GM23248 (cell line): ENCODE data around the gene MOV10L1. TPM values are rescaled to one million over a fixed set of nuclear protein-coding genes. Genes with fewer than 3 reads are reported as not detected.

Experiments used
- DNase-seq: peaks from one replicate; pipeline ENCODE4 v3.0.0-alpha.2; 2015
- H2AFZ ChIP-seq: fragments of 200-600 bp; sonication (generic); 2 replicates; pipeline ENCODE4 v1.6.1; 2016; ENCODE audit warnings: antibody characterized with exemption
- H3F3A ChIP-seq: fragments of 200-600 bp; sonication (generic); 2 replicates; pipeline ENCODE4 v1.6.1; 2016; ENCODE audit warnings: mild to moderate bottlenecking, antibody characterized with exemption, mixed run types; ENCODE audit not compliant: insufficient read depth
- H3K27ac ChIP-seq: fragments of 200-600 bp; sonication (generic); 2 replicates; pipeline ENCODE4 v1.5.1; 2016; ENCODE audit warnings: mild to moderate bottlenecking
- H3K27me3 ChIP-seq: fragments of 200-600 bp; sonication (generic); replicated peaks from 2 replicates; pipeline ENCODE4 v1.6.1; 2016; ENCODE audit warnings: mild to moderate bottlenecking; ENCODE audit not compliant: insufficient read depth
- H3K36me3 ChIP-seq: fragments of 200-600 bp; sonication (generic); 2 replicates; pipeline ENCODE4 v1.6.1; 2016; ENCODE audit warnings: low read depth, mild to moderate bottlenecking
- H3K4me1 ChIP-seq: fragments of 200-600 bp; sonication (generic); 2 replicates; pipeline ENCODE4 v1.6.1; 2016; ENCODE audit warnings: mild to moderate bottlenecking; ENCODE audit not compliant: insufficient read depth
- H3K4me2 ChIP-seq: fragments of 200-600 bp; sonication (generic); one replicate; pipeline ENCODE4 v1.6.1; 2016; ENCODE audit warnings: mild to moderate bottlenecking; ENCODE audit not compliant: unreplicated experiment
- H3K4me3 ChIP-seq: fragments of 200-600 bp; sonication (generic); 2 replicates; pipeline ENCODE4 v1.5.1; 2016; ENCODE audit warnings: mild to moderate bottlenecking
- H3K79me2 ChIP-seq: fragments of 200-600 bp; sonication (generic); 2 replicates; pipeline ENCODE4 v1.6.1; 2016; ENCODE audit warnings: mild to moderate bottlenecking; ENCODE audit not compliant: insufficient read depth
- H3K9ac ChIP-seq: fragments of 200-600 bp; sonication (generic); 2 replicates; pipeline ENCODE4 v1.6.1; 2016; ENCODE audit warnings: mild to moderate bottlenecking
- H3K9me2 ChIP-seq: fragments of 200-600 bp; sonication (generic); 2 replicates; pipeline ENCODE4 v1.6.1; 2016; ENCODE audit warnings: mixed run types, mild to moderate bottlenecking, moderate library complexity; ENCODE audit not compliant: insufficient read depth
- H3K9me3 ChIP-seq: fragments of 200-600 bp; sonication (generic); one replicate; pipeline ENCODE4 v1.6.1; 2017; ENCODE audit warnings: low read depth
- H4K20me1 ChIP-seq: fragments of 200-600 bp; sonication (generic); 2 replicates; pipeline ENCODE4 v1.6.0; 2016; ENCODE audit not compliant: insufficient read depth
- EZH2 ChIP-seq: fragments of 200-600 bp; sonication (generic); IDR thresholded peaks from 2 replicates; pipeline ENCODE4 v1.6.1; 2018; ENCODE audit warnings: antibody characterized with exemption, mild to moderate bottlenecking; ENCODE audit not compliant: insufficient read depth, poor library complexity, severe bottlenecking
- EZH2phosphoT487 ChIP-seq: fragments of 200-600 bp; sonication (generic); IDR thresholded peaks from 2 replicates; pipeline ENCODE4 v1.6.1; 2018; ENCODE audit warnings: antibody characterized with exemption, moderate library complexity, mild to moderate bottlenecking, low read depth; ENCODE audit not compliant: insufficient read depth
- WGBS, 2 experiments: methylation state at CpG; one replicate each; pipeline ENCODE4 v1.1.6; 2015 to 2017; ENCODE audit warnings: low lambda C conversion rate in 2 of 2, low coverage in 1 of 2; ENCODE audit errors: missing lambda C conversion rate in 2 of 2; 5-methylcytosine and 5-hydroxymethylcytosine counted together
- in situ Hi-C: fragments of 300-500 bp; cut with MboI; formaldehyde crosslinking; loops from 2 replicates; pipeline ENCODE4 v1.15.0; 2020
- polyA plus RNA-seq: library from polyadenylated mRNA; unstranded; fragments of >200 nt; fragmentation: Nextera tagmentation; extraction: Ambion mirVana; gene quantifications from 2 replicates; pipeline ENCODE4 v1.2.1, GENCODE V29; 2016
- total RNA-seq: library from RNA; depleted of rRNA; stranded (reverse); fragments of >200 nt; shearing (Covaris generic); gene quantifications from 2 replicates; pipeline ENCODE4 v1.2.3, GENCODE V29; 2014

The MOV10L1 gene
- total and polyA plus RNA-seq, 2 experiments from 2014 or later = not detected

DNA sequence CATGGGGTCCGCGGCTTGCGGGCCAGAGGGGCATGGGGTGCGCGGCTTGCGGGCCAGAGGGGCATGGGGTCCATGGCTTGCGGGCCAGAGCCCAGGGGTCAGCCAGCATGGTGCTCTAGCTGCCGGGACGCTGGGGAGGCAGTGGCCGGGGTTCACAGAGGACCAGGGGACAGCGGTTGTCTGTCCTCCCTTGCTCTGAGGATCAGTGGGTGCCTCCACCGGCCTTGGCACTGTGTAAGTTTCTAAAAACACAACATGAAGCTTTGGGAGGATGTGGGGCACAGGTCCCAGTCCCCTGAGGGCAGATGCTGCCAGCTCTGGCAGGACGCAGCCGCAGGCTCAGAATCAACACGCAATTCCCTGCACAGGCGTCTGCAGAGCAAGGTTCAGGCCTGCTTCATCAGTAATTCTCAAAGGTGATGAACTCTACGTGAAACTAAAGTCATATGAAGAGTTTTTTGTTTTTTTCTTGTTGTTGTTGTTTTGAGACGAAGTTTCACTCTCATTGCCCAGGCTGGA, 7.5 kb upstream of the MOV10L1 start:
- no peak for TF ChIP-seq EZH2phosphoT487
- no peak for TF ChIP-seq EZH2
- Histone ChIP-seq H3K79me2 (no peaks in the 10 kb centered on the region), H3F3A (no peaks in the 10 kb centered on the region), H3K4me1 (no peaks in the 10 kb centered on the region), H3K27ac (no peak overlapping the region), H3K9me3 (no peaks in the 10 kb centered on the region), H4K20me1 (no peaks in the 10 kb centered on the region), H3K27me3 (peaks cover 24% of the 10 kb centered on the region), H3K9me2 (no peaks in the 10 kb centered on the region), H3K36me3 (no peaks in the 10 kb centered on the region), H3K4me3 (no peak overlapping the region), H2AFZ (no peak overlapping the region), H3K4me2 (no peak overlapping the region), H3K9ac (no peak overlapping the region)
- no peak for DNase-seq
- WGBS, 2 experiments = 68 to 78% methylated on average over 9 to 18 of the region's 18 CpGs
- in situ Hi-C loops = no loop called here

GRCh38 chr22:50082961-50083461, 6.8 kb upstream of the MOV10L1 start:
- Histone ChIP-seq H3K79me2 (no peaks in the 10 kb centered on the region), H3K27ac (no peak overlapping the region), H4K20me1 (no peaks in the 10 kb centered on the region), H3K4me2 (no peak overlapping the region), H3K27me3 (peaks cover 24% of the 10 kb centered on the region), H3K4me3 (no peak overlapping the region), H3K9ac (no peak overlapping the region), H3K4me1 (no peaks in the 10 kb centered on the region), H3K36me3 (no peaks in the 10 kb centered on the region), H3K9me3 (no peaks in the 10 kb centered on the region), H3F3A (no peaks in the 10 kb centered on the region), H2AFZ (no peak overlapping the region), H3K9me2 (no peaks in the 10 kb centered on the region)
- no peak for DNase-seq
- TF ChIP-seq EZH2 = no peak
- TF ChIP-seq EZH2phosphoT487 = no peak
- in situ Hi-C loops = no loop called here
- WGBS, 2 experiments = 66 to 71% methylated on average over 21 of the region's 21 CpGs

DNA sequence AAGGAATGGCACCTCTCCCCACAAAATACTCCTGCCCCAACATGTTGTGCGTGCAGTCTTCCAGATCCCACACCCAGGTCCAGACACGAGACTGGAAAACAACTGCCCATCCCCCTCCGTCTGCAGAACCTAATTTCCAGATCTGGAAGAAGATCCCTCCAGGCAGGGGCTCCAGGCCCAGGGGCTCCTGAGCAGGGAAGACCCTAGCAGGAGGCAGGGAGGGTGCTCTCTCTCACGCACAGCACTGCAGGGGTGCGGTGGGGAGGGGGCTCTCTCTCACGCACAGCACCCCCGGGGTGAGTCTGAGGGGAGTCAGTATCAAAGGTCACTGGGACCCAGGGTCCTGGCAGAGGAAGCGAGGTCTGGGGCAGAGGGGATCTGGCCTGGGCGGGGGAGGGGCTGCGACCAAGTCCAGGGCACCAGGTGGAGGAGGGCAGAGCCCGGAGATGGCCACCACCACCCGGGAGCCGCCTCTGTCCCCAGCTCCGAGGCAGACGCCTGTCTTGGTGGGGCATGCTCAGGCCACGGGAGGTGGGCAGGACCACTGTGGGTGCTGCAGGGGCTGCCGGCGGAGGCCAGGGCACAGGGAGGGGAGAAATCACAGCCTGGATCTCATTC, 6.2 kb upstream of the MOV10L1 start:
- Histone ChIP-seq H3K79me2 (no peaks in the 10 kb centered on the region), H3K9ac (no peak overlapping the region), H3K9me3 (no peaks in the 10 kb centered on the region), H3K36me3 (no peaks in the 10 kb centered on the region), H3K4me2 (no peak overlapping the region), H3K4me1 (no peaks in the 10 kb centered on the region), H2AFZ (no peak overlapping the region), H3K4me3 (no peak overlapping the region), H3K27ac (no peak overlapping the region), H3K9me2 (no peaks in the 10 kb centered on the region), H3K27me3 (peaks cover 24% of the 10 kb centered on the region), H4K20me1 (no peaks in the 10 kb centered on the region), H3F3A (no peaks in the 10 kb centered on the region)
- in situ Hi-C loops = no loop called here
- DNase-seq = no peak
- TF ChIP-seq EZH2 (no peak), EZH2phosphoT487 (no peak)
- WGBS, 2 experiments = 36 to 43% methylated on average over 16 to 18 of the region's 18 CpGs

- H3K27me3 ChIP-seq = peaks cover 24% of the 10 kb centered on the region
- no peaks in the 10 kb centered on the region for H3F3A ChIP-seq
- WGBS, 2 experiments = 57 to 70% methylated on average over 9 to 10 of the region's 10 CpGs
- H3K4me3 ChIP-seq = no peak overlapping the region
- H3K79me2 ChIP-seq = no peaks in the 10 kb centered on the region
- H3K4me1 ChIP-seq = no peaks in the 10 kb centered on the region
- no peak overlapping the region for H3K9ac ChIP-seq
- in situ Hi-C loops = no loop called here
- no peaks in the 10 kb centered on the region for H3K9me3 ChIP-seq
- no peak for TF ChIP-seq EZH2
- no peak for TF ChIP-seq EZH2phosphoT487
- H3K36me3 ChIP-seq = no peaks in the 10 kb centered on the region
- no peak for DNase-seq
- H4K20me1 ChIP-seq = no peaks in the 10 kb centered on the region
- H3K9me2 ChIP-seq = no peaks in the 10 kb centered on the region
- no peak overlapping the region for H3K27ac ChIP-seq
- H2AFZ ChIP-seq = no peak overlapping the region
- H3K4me2 ChIP-seq = no peak overlapping the region
Observed at GRCh38 chr22:50084080-50084477, 5.7 kb upstream of the MOV10L1 start.
